ENCODE measurements around the gene NTMT1. TPM values are rescaled to one million over a fixed set of nuclear protein-coding genes. Genes with fewer than 3 reads are reported as not detected.

NTMT1 gene
- total RNA-seq, 1 experiment from 2014 or later = 50.2 TPM

GRCh38 chr9:129644902-129645301 is 18.9 kb downstream of the NTMT1 start:
- ChIA-PET POLR2A (ENCODE audit: unreplicated experiment) (no interaction called here), CTCF (no interaction called here)
- no peak for ATAC-seq
- no peaks in the 10 kb centered on the region for H3K9me3 ChIP-seq (ENCODE audit: low read length)
- H3F3A ChIP-seq (ENCODE audit: low read length, unreplicated experiment) = no peaks in the 10 kb centered on the region
- no peak for DNase-seq
- H3K9me2 ChIP-seq (replicated peaks; ENCODE audit: low read length) = no peaks in the 10 kb centered on the region
- peaks cover 21% of the 10 kb centered on the region for H3K79me2 ChIP-seq (ENCODE audit: low read length)
- no TSS peak for BruUV-seq (replicated peaks)
- H4K20me1 ChIP-seq (ENCODE audit: low read length) = no peaks in the 10 kb centered on the region
- intact Hi-C loops (cut with micrococcal nuclease) = no loop called here
- peaks cover 3% of the 10 kb centered on the region; the same call in 1 of the 2 replicates for H3K4me1 ChIP-seq (ENCODE audit: insufficient read depth, low read length)
- no peak overlapping the region for H2AFZ ChIP-seq (ENCODE audit: low read length)
- no peak overlapping the region for H3K27ac ChIP-seq (ENCODE audit: low read length)
- no peak for TF ChIP-seq EZH2 (IDR thresholded peaks at IDR 0.05; ENCODE audit: low read length, unreplicated experiment)
- TF ChIP-seq CTCF (conservative IDR thresholded peaks at IDR 0.05; ENCODE audit: low read depth, low read length) = no peak
- no peak for TF ChIP-seq EZH2phosphoT487 (IDR thresholded peaks at IDR 0.05; ENCODE audit: borderline replicate concordance, low read length)
- H3K9ac ChIP-seq (ENCODE audit: low read length) = no peak overlapping the region
- no peak overlapping the region for H3K4me3 ChIP-seq (ENCODE audit: low read length)
- no peaks in the 10 kb centered on the region for H3K27me3 ChIP-seq (ENCODE audit: low read length)
- H3K4me2 ChIP-seq (ENCODE audit: low read length) = no peak overlapping the region
- H3K36me3 ChIP-seq (ENCODE audit: low read depth, low read length) = no peaks in the 10 kb centered on the region

DNA sequence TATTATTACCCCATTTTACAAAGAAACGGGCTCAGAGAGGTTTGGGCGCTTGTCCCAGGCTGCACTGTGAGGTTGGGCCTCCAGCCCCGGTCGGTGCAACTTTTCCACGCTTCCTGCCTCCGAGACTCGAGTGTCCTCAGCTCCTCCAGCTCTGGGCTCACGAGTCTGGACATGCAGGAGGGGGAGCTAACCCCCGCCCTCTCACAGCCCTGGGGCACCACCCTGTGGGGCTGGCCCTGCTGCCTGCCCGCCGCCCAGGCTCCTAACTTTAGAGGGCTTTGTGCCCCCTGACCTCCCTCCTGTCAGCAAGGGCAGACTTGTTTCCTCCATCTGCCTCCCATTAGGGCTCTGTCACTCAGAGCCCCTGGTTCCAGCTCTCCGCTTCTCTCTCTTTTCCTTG is 20.3 kb downstream of the NTMT1 start:
- H3K36me3 ChIP-seq (ENCODE audit: low read depth, low read length) = no peaks in the 10 kb centered on the region
- no peak overlapping the region for H2AFZ ChIP-seq (ENCODE audit: low read length)
- no peaks in the 10 kb centered on the region for H3K9me3 ChIP-seq (ENCODE audit: low read length)
- H3K27ac ChIP-seq (ENCODE audit: low read length) = no peak overlapping the region
- no peaks in the 10 kb centered on the region for H4K20me1 ChIP-seq (ENCODE audit: low read length)
- H3K27me3 ChIP-seq (ENCODE audit: low read length) = no peaks in the 10 kb centered on the region
- H3K9me2 ChIP-seq (replicated peaks; ENCODE audit: low read length) = no peaks in the 10 kb centered on the region
- no peaks in the 10 kb centered on the region for H3F3A ChIP-seq (ENCODE audit: low read length, unreplicated experiment)
- ChIA-PET POLR2A (ENCODE audit: unreplicated experiment) (no interaction called here), CTCF (no interaction called here)
- TF ChIP-seq EZH2phosphoT487 (IDR thresholded peaks at IDR 0.05; ENCODE audit: borderline replicate concordance, low read length) (no peak), EZH2 (IDR thresholded peaks at IDR 0.05; ENCODE audit: low read length, unreplicated experiment) (no peak), CTCF (conservative IDR thresholded peaks at IDR 0.05; ENCODE audit: low read depth, low read length) (no peak)
- DNase-seq = no peak
- ATAC-seq = no peak
- no peaks in the 10 kb centered on the region for H3K4me1 ChIP-seq (ENCODE audit: insufficient read depth, low read length)
- no peak overlapping the region for H3K9ac ChIP-seq (ENCODE audit: low read length)
- H3K79me2 ChIP-seq (ENCODE audit: low read length) = peaks cover 7% of the 10 kb centered on the region
- no peak overlapping the region for H3K4me3 ChIP-seq (ENCODE audit: low read length)
- no peak overlapping the region for H3K4me2 ChIP-seq (ENCODE audit: low read length)
- intact Hi-C loops (cut with micrococcal nuclease) = no loop called here
- no TSS peak for BruUV-seq (replicated peaks)

DNA sequence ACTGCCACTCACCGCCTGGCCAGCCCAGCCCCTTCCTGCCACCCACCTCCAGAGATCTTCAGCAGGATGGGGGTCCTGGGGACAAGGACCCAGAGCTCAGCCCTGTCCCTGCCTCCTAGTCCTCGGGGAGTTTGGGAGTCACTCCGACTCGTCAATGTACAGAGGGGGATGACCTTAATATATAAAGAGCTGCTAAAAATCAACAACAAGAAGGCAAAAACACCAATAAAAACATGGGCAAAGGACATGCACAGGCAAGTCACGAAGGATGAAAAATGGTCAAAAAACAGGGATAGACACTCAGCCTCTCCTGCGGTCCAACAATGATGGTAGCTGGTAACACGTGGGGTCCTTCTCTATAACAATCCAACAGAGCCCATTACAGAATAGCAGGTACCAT is 20.7 kb downstream of the NTMT1 start:
- ATAC-seq = no peak
- H3K4me3 ChIP-seq (ENCODE audit: low read length) = no peak overlapping the region
- TF ChIP-seq EZH2 (IDR thresholded peaks at IDR 0.05; ENCODE audit: low read length, unreplicated experiment) = no peak
- TF ChIP-seq CTCF (conservative IDR thresholded peaks at IDR 0.05; ENCODE audit: low read depth, low read length) = no peak
- TF ChIP-seq EZH2phosphoT487 (IDR thresholded peaks at IDR 0.05; ENCODE audit: borderline replicate concordance, low read length) = no peak
- no peaks in the 10 kb centered on the region for H4K20me1 ChIP-seq (ENCODE audit: low read length)
- H3K9me3 ChIP-seq (ENCODE audit: low read length) = no peaks in the 10 kb centered on the region
- no peak for DNase-seq
- H3K36me3 ChIP-seq (ENCODE audit: low read depth, low read length) = no peaks in the 10 kb centered on the region
- ChIA-PET POLR2A (ENCODE audit: unreplicated experiment) (no interaction called here), CTCF (no interaction called here)
- H3K27me3 ChIP-seq (ENCODE audit: low read length) = no peaks in the 10 kb centered on the region
- H2AFZ ChIP-seq (ENCODE audit: low read length) = no peak overlapping the region
- no peak overlapping the region for H3K9ac ChIP-seq (ENCODE audit: low read length)
- no TSS peak for BruUV-seq (replicated peaks)
- no peaks in the 10 kb centered on the region for H3K4me1 ChIP-seq (ENCODE audit: insufficient read depth, low read length)
- H3K4me2 ChIP-seq (ENCODE audit: low read length) = no peak overlapping the region
- H3F3A ChIP-seq (ENCODE audit: low read length, unreplicated experiment) = no peaks in the 10 kb centered on the region
- intact Hi-C loops (cut with micrococcal nuclease) = no loop called here
- no peaks in the 10 kb centered on the region for H3K9me2 ChIP-seq (replicated peaks; ENCODE audit: low read length)
- peaks cover 3% of the 10 kb centered on the region for H3K79me2 ChIP-seq (ENCODE audit: low read length)
- H3K27ac ChIP-seq (ENCODE audit: low read length) = no peak overlapping the region

Data from PC-3 (cell line).